ENCODE results near the gene ADAM23.

GRCh38 chr2:206478340-206478739, 35.0 kb downstream of the ADAM23 start:
- no peak for TF ChIP-seq GABPA (IDR thresholded peaks at IDR 0.05 in 1 of 2, conservative IDR thresholded peaks at IDR 0.05 in 1 of 2)
- no peak for TF ChIP-seq CTCF (IDR thresholded peaks at IDR 0.05; ENCODE audit: low read depth, low read length, missing input control)
- TF ChIP-seq REST (IDR thresholded peaks at IDR 0.05): no peak
- TF ChIP-seq RAD21 (IDR thresholded peaks at IDR 0.05): no peak
- no peak for TF ChIP-seq JUND (IDR thresholded peaks at IDR 0.05)
- TF ChIP-seq ATF3 (IDR thresholded peaks at IDR 0.05): no peak
- TF ChIP-seq ZBTB33 (IDR thresholded peaks at IDR 0.05): no peak
- no peak for TF ChIP-seq MAX (IDR thresholded peaks at IDR 0.05)
- TF ChIP-seq HNF4A (conservative IDR thresholded peaks at IDR 0.05): no peak
- TF ChIP-seq NR2F2 (IDR thresholded peaks at IDR 0.05): no peak
- no peak for TF ChIP-seq TAF1 (conservative IDR thresholded peaks at IDR 0.05)
- no peak for TF ChIP-seq FOXA1 (IDR thresholded peaks at IDR 0.05)
- no peak for TF ChIP-seq YY1 (IDR thresholded peaks at IDR 0.05)
- no peak for TF ChIP-seq RXRA (IDR thresholded peaks at IDR 0.05)

All from liver (tissue), 3 donors.